HepG2 (cell line): ENCODE data around the gene CPED1. TPM values are rescaled to one million over a fixed set of nuclear protein-coding genes. Genes with fewer than 3 reads are reported as not detected.

Experiments
- ATAC-seq: fragments of 200-7000 bp; cut with Tn5 transposase; 3 replicates; pipeline ENCODE4 v1.9.1; 2020; ENCODE audit warnings: mild to moderate bottlenecking, moderate library complexity
- BruUV-seq: library from RNA; stranded (reverse); fragments of 400-500 nt; replicated peaks from 2 replicates; lab custom pipeline; 2021; lab: Mats Ljungman, UMichigan
- CTCF ChIA-PET: fragments of 300-600 bp; formaldehyde crosslinking; extraction: SDS; loops from one replicate; lab custom pipeline; 2021; ENCODE audit warnings: low total read pairs, inconsistent platforms, low intra/inter-chr PET ratio; lab: Yijun Ruan, JAX
- POLR2A ChIA-PET: fragments of 350-600 bp; sonication (Branson Sonifier 250); formaldehyde crosslinking; loops from one replicate; lab custom pipeline; 2020; ENCODE audit warnings: antibody characterized with exemption, inconsistent platforms; lab: Yijun Ruan, JAX
- DNase-seq: peaks from one replicate; pipeline ENCODE4 v3.0.0-alpha.2; 2015; ENCODE audit warnings: low spot score
- FAIRE-seq: peaks from 3 replicates; lab custom pipeline; 2011; peaks lifted over from hg19 to GRCh38; lab: Jason Lieb, UNC
- H2AFZ ChIP-seq: one replicate; pipeline ENCODE4 v1.6.1; 2011; ENCODE audit warnings: low read length, inconsistent platforms
- H3K27ac ChIP-seq: fragments of 300-600 bp; 3 replicates; pipeline ENCODE4 v1.8.0; 2011; ENCODE audit warnings: mixed run types, mild to moderate bottlenecking, mixed read lengths, low read length, inconsistent platforms; ENCODE audit not compliant: insufficient read depth; ENCODE audit errors: extremely low read length
- H3K27me3 ChIP-seq, 2 experiments: fragments of 200-600 bp in 1 of 2; 2 replicates in 1 of 2; 3 replicates in 1 of 2; pipeline versions ENCODE4 v1.6.0 to v1.8.0; 2011; ENCODE audit warnings: low read length in 2 of 2, mild to moderate bottlenecking in 2 of 2, moderate library complexity in 2 of 2, inconsistent platforms in 1 of 2; ENCODE audit not compliant: insufficient read depth in 2 of 2, control insufficient read depth in 1 of 2
- H3K36me3 ChIP-seq, 2 experiments: fragments of 200-600 bp in 1 of 2; replicated peaks in 1 of 2; 2 replicates in 1 of 2; 3 replicates in 1 of 2; pipeline versions ENCODE4 v1.5.1 to v1.8.0; 2011; ENCODE audit warnings: low read length in 2 of 2, inconsistent platforms in 1 of 2; ENCODE audit not compliant: insufficient read depth in 2 of 2, control insufficient read depth in 1 of 2
- H3K4me1 ChIP-seq: 2 replicates; pipeline ENCODE4 v1.5.1; 2012; ENCODE audit warnings: low read length, inconsistent platforms; ENCODE audit not compliant: insufficient read depth
- H3K4me2 ChIP-seq: 2 replicates; pipeline ENCODE4 v1.6.0; 2011; ENCODE audit warnings: low read depth, low read length, inconsistent platforms
- H3K4me3 ChIP-seq, 3 experiments: fragments of 200-600 bp in 1 of 3; sonication (generic), shearing (Covaris generic) in 1 of 3; replicated peaks in 1 of 3; 2 replicates each; pipeline ENCODE4 v1.5.1; 2011 to 2016; ENCODE audit warnings: low read length in 3 of 3, inconsistent platforms in 2 of 3, low read depth in 2 of 3, mild to moderate bottlenecking in 2 of 3, control low read depth in 1 of 3, mixed read lengths in 1 of 3; ENCODE audit not compliant: insufficient read depth in 1 of 3
- H3K79me2 ChIP-seq: one replicate; pipeline ENCODE4 v1.6.1; 2011; ENCODE audit warnings: low read length, inconsistent platforms; ENCODE audit not compliant: insufficient read depth
- H3K9ac ChIP-seq: 2 replicates; pipeline ENCODE4 v1.6.0; 2011; ENCODE audit warnings: mild to moderate bottlenecking, low read depth, low read length, inconsistent platforms; ENCODE audit not compliant: insufficient read depth
- H3K9me3 ChIP-seq: 2 replicates; pipeline ENCODE4 v1.5.1; 2012; ENCODE audit warnings: mild to moderate bottlenecking, low read length
- H4K20me1 ChIP-seq: 2 replicates; pipeline ENCODE4 v1.6.0; 2011; ENCODE audit warnings: inconsistent platforms, mild to moderate bottlenecking, low read length, moderate library complexity; ENCODE audit not compliant: insufficient read depth
- CCAR2 ChIP-seq: fragments of 200-400 bp; formaldehyde crosslinking; optimal IDR thresholded peaks from 2 replicates; pipeline ENCODE3; 2018; ENCODE audit warnings: low read depth, mild to moderate bottlenecking, low read length, moderate library complexity
- HOXA7 ChIP-seq: sonication (generic); formaldehyde crosslinking; IDR thresholded peaks from 2 replicates; pipeline ENCODE4 v1.8.1; 2022; ENCODE audit warnings: mild to moderate bottlenecking, missing genetic modification reagents, moderate library complexity
- IRF9 ChIP-seq: sonication (generic); formaldehyde crosslinking; IDR thresholded peaks from 2 replicates; pipeline ENCODE4 v1.8.0; 2022; ENCODE audit warnings: missing genetic modification reagents, mild to moderate bottlenecking, borderline replicate concordance
- KAT7 ChIP-seq: IDR thresholded peaks from 2 replicates; pipeline ENCODE4 v1.6.1; 2018; ENCODE audit warnings: borderline replicate concordance, missing compliant biosample characterization
- RFXANK ChIP-seq: IDR thresholded peaks from 2 replicates; pipeline ENCODE4 v1.6.1; 2016
- ZNF251 ChIP-seq: sonication (generic); formaldehyde crosslinking; IDR thresholded peaks from 2 replicates; pipeline ENCODE4 v1.9.0; 2021; ENCODE audit warnings: mild to moderate bottlenecking, missing genetic modification reagents
- WGBS: methylation state at CpG from one replicate; pipeline ENCODE4 v1.1.6; 2017; ENCODE audit warnings: low lambda C conversion rate; 5-methylcytosine and 5-hydroxymethylcytosine counted together
- in situ Hi-C: cut with HindIII; loops from 2 replicates; pipeline ENCODE4 v1.10.0; 2017; ENCODE audit warnings: low pct_unique_long_range_greater_than_20kb; ENCODE audit not compliant: extremely low pct_ligation_motif_present
- intact Hi-C: fragments of 100-400 bp; cut with micrococcal nuclease; formaldehyde crosslinking; loops from one replicate; pipeline ENCODE4 v1.10.0; 2022; ENCODE audit not compliant: unreplicated experiment
- polyA plus RNA-seq, 8 experiments: library from polyadenylated mRNA; depleted of rRNA in 3 of 8; stranded (reverse) in 7 of 8; unstranded in 1 of 8; fragments of >200 nt; fragmentation: Illumina TruSeq in 4 of 8; extraction: Trizol in 4 of 8; gene quantifications; 2 replicates each; pipeline versions ENCODE4 v1.2.1 to v1.2.3, GENCODE V29; 2011 to 2016; ENCODE audit warnings: low read depth in 4 of 8, missing spikeins in 1 of 8, mixed read lengths in 1 of 8; ENCODE audit not compliant: insufficient read depth in 1 of 8
- total RNA-seq, 5 experiments: library from RNA; depleted of rRNA; stranded (reverse); fragments of >200 nt; fragmentation: Illumina TruSeq; extraction: Trizol; gene quantifications; 2 replicates each; pipeline ENCODE4 v1.2.3, GENCODE V29; 2016; ENCODE audit warnings: low read depth in 1 of 5

The CPED1 gene
- total and polyA plus RNA-seq, 2 of the 13 experiments (the other 11 are each of a cell fraction or from before 2014, with no cell fraction given), result 11.5 to 27.0 TPM

GRCh38 chr7:121008816-121009215 is 20.3 kb downstream of the CPED1 start:
- in situ Hi-C loops (no loop called here), intact Hi-C loops (no loop called here)
- Histone ChIP-seq H3K9ac (no peak overlapping the region), H3K79me2 (no peaks in the 10 kb centered on the region), H3K4me3 (no peak overlapping the region), H3K27me3 (no peaks in the 10 kb centered on the region), H4K20me1 (no peaks in the 10 kb centered on the region), H2AFZ (no peak overlapping the region), H3K36me3 (no peaks in the 10 kb centered on the region), H3K9me3 (no peaks in the 10 kb centered on the region), H3K4me1 (no peaks in the 10 kb centered on the region)
- no peak for ATAC-seq
- no peak for FAIRE-seq
- BruUV-seq, result no TSS peak
- POLR2A ChIA-PET, result no interaction called here
- CTCF ChIA-PET, result no interaction called here
- DNase-seq, result no peak
- WGBS, result 0% methylated on average over 2 of the region's 2 CpGs
- no peak for TF ChIP-seq ZNF251 (CRISPR knock-in tag)
- TF ChIP-seq, all 625 proteins: peak for 0
- H3K27ac ChIP-seq, result no peak overlapping the region
- H3K4me2 ChIP-seq, result no peak overlapping the region

GRCh38 chr7:121011401-121011800 is 22.9 kb downstream of the CPED1 start:
- no TSS peak for BruUV-seq
- Histone ChIP-seq H3K4me1 (no peaks in the 10 kb centered on the region), H3K79me2 (no peaks in the 10 kb centered on the region), H3K9ac (no peak overlapping the region), H3K9me3 (no peaks in the 10 kb centered on the region), H3K36me3 (no peaks in the 10 kb centered on the region), H3K4me3 (no peak overlapping the region), H4K20me1 (no peaks in the 10 kb centered on the region), H3K27me3 (no peaks in the 10 kb centered on the region), H3K27ac (no peak overlapping the region), H2AFZ (no peak overlapping the region), H3K4me2 (no peak overlapping the region)
- WGBS, result 53% methylated on average over 1 of the region's 1 CpG
- intact Hi-C loops, result no loop called here
- POLR2A ChIA-PET, result no interaction called here
- DNase-seq, result no peak
- TF ChIP-seq IRF9 (CRISPR knock-in tag) (no peak), RFXANK (CRISPR knock-in tag) (no peak), HOXA7 (CRISPR knock-in tag) (no peak), KAT7 (CRISPR knock-in tag) (no peak), CCAR2 (no peak)
- ATAC-seq, result no peak
- FAIRE-seq, result no peak
- in situ Hi-C loops, result no loop called here
- CTCF ChIA-PET, result no interaction called here
